Measurements from ENCODE around the gene COG8. TPM values are rescaled to one million over a fixed set of nuclear protein-coding genes. Genes with fewer than 3 reads are reported as not detected.

COG8 gene
- total RNA-seq, 1 donor from 2014 or later = 18.4 TPM

- no peak for ATAC-seq
Measured at GRCh38 chr16:69283851-69284250, 55.5 kb downstream of the COG8 start.

- no peak for ATAC-seq
Measured at GRCh38 chr16:69277413-69277812, 62.0 kb downstream of the COG8 start.

Other genes with a start within 250 kb of the COG8 start
- gene HAS3, start 233.9 kb downstream of the COG8 start, total RNA-seq = 72.2 TPM
- 89.6 TPM for gene CHTF8, start 207.0 kb downstream of the COG8 start, total RNA-seq
- gene UTP4, start 206.9 kb downstream of the COG8 start, total RNA-seq = 30.2 TPM
- 25.2 TPM for gene SNTB2, start 152.4 kb downstream of the COG8 start, total RNA-seq
- gene VPS4A, start 28.2 kb downstream of the COG8 start, total RNA-seq = 21.0 TPM
- 11.3 TPM for gene PDF, start 9.0 kb downstream of the COG8 start, total RNA-seq
- 29.0 TPM for gene NIP7, start 208 bp upstream of the COG8 start, total RNA-seq
- 0.52 TPM for gene TMED6, start 12.2 kb upstream of the COG8 start, total RNA-seq
- 19.7 TPM for gene TERF2, start 46.4 kb upstream of the COG8 start, total RNA-seq
- gene CYB5B, start 85.1 kb upstream of the COG8 start, total RNA-seq = 83.7 TPM
- gene NFAT5, start 226.4 kb upstream of the COG8 start, total RNA-seq = 28.3 TPM